Spleen (tissue), 7 donors: ENCODE results near the gene NTNG1.

Source experiments
- CTCF ChIP-seq, 11 experiments: fragments of 200-600 bp in 7 of 11; fragments of 450-650 bp in 4 of 11; sonication (generic) in 4 of 11; IDR thresholded peaks in 8 of 11; conservative IDR thresholded peaks in 3 of 11; 1 replicate in 7 of 11; 2 replicates in 4 of 11; pipeline versions ENCODE4 v1.4.0 to v1.8.0; 2016 to 2021; ENCODE audit warnings: antibody characterized with exemption in 11 of 11, inconsistent platforms in 4 of 11, mild to moderate bottlenecking in 1 of 11
- POLR2A ChIP-seq, 3 donors: fragments of 450-650 bp; IDR thresholded peaks; one replicate each; pipeline ENCODE4 v1.5.1; 2017; ENCODE audit warnings: antibody characterized with exemption in 3 of 3, mild to moderate bottlenecking in 1 of 3
- donor health status: DM: no; HTN: no; CAD: no; lungs with moderate emphysema.
- donor health status: DM: no; HTN: no; CAD: no.
- donor health status: DM: no; HTN: no; CAD: no.

GRCh38 chr1:107422901-107423300 lies 282.1 kb downstream of the NTNG1 start:
- TF ChIP-seq CTCF (IDR thresholded peaks at IDR 0.05 in 8 of 11, conservative IDR thresholded peaks at IDR 0.05 in 3 of 11) (no peak), POLR2A (IDR thresholded peaks at IDR 0.05) (no peak)
